Measurements from ENCODE around the gene DLX2. TPM values are rescaled to one million over a fixed set of nuclear protein-coding genes. Genes with fewer than 3 reads are reported as not detected.
"Not testable (repeated sequence)": the region's sequence is repeated elsewhere in the genome, so short reads cannot be mapped to it uniquely, and the experiment has no call there.

DLX2 gene
- 0.47 and 0.67 TPM in 2 replicates for total RNA-seq
- polyA plus RNA-seq (2012): 0.54 TPM

DNA sequence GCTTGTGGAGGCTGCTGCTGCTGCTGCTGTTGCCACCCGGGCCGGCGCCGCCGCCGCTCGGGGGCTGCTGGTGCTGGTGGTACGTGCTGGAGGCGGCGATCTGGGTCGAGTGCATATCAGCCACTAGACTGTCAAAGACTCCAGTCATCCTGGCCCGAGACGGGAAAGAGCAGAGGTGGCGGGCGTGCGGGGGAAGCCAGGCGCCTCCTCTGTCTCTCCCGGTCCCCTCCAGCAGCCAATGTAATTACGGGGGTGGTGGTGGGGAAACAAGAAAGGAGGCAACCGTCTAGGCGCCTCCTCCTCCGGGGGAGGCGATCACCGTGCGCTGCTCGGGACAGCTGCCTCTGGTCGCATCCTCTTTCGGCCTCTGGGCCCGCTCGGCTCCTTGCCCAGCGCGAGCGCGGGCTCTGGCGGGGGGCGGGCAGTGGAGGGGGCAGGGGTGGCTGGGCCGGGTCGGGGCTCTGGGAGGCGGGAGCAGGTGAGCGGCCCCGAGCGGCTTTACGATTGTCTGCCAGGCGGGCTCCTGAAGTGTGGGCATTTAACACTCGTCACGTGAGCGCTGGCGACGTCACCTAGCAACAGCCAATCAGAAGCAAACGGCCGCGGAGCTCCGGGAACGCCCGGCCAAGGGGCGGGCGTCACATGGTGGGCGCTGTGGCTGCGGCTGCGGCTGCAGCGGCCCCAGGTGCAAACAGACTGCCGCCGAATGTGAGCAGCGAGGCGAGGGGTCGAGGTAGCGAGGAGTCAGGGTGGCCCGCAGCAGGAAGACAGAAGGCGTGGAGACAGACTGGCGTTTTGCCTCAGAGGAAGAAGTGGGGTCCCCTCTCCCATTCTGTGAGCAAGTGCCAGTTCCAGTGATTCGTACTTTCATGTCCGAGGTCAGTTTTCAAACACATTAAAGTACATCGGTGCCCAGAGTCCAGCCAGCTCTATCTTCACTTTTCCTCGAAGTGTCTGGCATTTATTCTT, at the start of gene DLX2:
DLX2 (minus strand) TSS at position 510 of the 969 bp plus-strand sequence; CDS start at position 148, 362 bp downstream.
- DNase-seq (ENCODE audit: low read depth): peak; percentile 95

DNA sequence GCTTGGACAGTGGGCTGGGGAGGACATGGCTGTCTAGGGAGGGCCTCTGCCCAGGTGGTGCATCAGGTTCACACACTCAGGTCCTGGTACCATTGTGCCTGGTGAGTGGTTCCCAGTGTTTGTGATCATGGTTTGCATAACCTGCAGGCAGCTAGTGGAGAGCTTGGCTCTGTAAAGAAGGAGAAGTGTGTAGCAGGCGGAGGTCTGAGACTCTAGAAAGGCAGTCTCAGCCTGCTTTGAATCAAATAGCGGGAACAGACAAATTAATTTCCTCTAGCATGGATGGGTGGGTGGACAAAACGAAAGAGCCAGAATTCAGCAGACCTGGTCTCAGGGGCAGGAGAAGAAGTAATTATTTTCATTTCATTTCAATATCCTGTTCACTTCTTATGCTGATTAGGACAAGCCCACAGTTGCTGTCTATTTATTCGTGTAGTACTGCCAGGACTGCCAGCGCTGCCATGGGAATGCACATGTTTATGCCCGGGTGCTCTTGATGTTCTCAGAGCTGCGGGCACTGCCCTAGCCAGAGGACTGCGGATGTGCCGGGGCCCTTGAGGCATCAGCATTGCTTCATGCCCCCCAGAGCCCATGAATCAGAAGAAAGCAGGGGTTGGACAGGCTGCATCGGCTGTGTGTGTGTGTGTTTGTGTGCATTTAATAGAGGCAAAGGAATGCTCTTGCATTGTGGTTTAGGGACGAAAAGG, 45.4 kb upstream of the DLX2 start:
- DNase-seq (ENCODE audit: low read depth): no peak

DNA sequence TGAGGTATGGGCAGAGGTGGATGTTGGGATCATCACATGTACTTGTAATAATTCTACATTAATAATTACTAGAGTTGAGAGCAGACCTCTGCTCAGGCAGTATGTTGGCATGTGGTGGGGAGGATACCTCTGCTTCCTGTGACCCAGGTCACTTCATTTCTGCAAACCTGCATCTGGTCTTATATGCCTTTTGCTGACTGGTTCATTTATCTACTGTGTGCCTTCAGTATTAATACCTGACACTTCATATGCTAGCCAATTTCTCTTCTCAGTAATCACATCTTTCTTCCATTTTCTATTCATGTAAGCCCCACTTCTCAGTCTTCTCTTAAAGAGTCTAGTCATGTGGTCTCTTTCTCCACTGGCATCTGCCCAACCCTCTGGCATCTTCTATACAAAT, 41.1 kb upstream of the DLX2 start:
- DNase-seq (ENCODE audit: low read depth): no peak

GRCh38 chr2:172138727-172139126, 36.0 kb upstream of the DLX2 start:
- DNase-seq (ENCODE audit: low read depth): not testable (repeated sequence)

- no peak for DNase-seq (ENCODE audit: low read depth)
These were observed 35.2 kb upstream of the DLX2 start for GRCh38 chr2:172137943-172138342.

- DNase-seq (ENCODE audit: low read depth): no peak
These were observed 34.4 kb upstream of the DLX2 start for GRCh38 chr2:172137109-172137508.

- peak; percentile 28 for DNase-seq (ENCODE audit: low read depth)
These were observed 32.7 kb upstream of the DLX2 start for GRCh38 chr2:172135446-172135845.

GRCh38 chr2:172134270-172134669, 31.6 kb upstream of the DLX2 start:
- DNase-seq (ENCODE audit: low read depth): no peak

DNA sequence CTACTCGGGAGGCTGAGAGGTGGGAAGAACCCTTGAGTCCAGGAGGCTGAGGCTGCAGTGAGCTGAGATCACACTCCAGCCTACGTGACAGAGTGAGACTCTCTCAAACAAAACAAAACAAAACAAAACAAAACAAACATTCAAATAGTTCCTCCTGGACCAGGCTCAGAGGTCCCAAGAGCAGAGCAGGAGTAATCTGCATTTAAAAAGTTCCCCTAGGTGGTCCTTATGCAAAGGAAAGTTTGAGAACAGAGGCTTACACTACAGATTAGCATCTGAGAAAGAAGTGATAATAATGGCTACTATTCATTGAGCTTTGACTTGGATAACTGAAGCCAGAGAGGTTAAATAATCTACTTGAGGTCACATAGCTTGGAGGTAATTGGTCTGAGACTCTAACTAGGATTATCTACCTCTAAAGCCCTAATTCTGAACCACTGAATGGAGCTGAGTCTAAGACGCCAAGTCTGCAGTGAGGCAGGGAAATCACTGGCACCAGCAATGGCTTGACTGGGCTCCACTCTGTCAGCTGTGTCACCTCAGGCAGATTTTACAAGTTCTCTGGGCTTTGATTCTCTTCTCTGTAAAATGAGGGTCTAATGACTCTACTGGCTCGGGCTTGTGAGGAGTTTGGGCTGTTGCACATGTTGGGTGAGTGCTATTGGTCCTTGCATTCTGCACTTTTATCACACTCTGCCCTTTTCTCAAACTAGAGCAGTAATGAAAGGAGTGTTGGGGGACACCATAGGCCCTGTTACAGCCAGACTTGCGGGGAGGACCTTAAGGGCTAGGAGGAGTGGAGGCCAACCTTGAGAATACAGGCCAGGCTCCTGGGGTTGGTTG, 29.2 kb upstream of the DLX2 start:
- no peak for DNase-seq (ENCODE audit: low read depth)

DNA sequence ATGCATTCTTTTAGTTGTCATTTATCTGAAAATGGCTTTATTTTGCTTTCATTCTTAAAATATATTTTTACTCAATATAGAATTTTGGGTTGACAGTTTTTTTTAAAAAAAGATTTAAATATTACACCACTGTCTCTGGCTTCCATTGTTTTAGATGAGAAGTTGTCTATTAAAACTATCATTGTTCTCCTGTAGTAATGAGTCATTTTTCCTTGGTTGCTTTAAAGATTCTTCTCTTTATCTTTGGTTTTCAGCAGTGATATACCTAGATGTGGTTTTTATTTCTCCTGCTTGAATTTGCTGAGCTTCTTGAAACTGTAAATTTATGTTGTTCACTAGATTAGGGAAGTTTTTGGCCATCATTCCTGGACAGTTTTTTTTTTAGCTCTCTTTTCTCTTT, 26.7 kb upstream of the DLX2 start:
- no peak for DNase-seq (ENCODE audit: low read depth)

DNA sequence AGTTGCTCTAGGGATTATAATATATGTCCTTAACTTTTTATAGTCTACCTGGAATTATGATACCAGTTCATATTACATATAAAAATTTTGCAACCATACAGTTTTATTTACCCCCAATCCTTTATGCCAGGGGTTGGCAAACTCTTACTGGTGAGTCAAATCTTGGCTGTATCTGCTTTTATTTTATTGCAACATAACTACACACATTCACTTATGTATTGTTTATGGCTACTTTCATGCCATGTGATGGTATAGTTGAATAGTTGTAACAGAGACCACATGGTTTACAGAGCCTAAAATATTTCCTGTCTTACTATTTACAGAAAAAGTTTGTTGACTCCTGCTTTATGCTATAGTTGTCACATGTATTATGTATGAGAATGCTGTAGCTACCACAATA, 25.8 kb upstream of the DLX2 start:
- DNase-seq (ENCODE audit: low read depth): no peak

GRCh38 chr2:172120118-172120517, 17.4 kb upstream of the DLX2 start:
- DNase-seq (ENCODE audit: low read depth): no peak

- no peak for DNase-seq (ENCODE audit: low read depth)
These were observed 16.4 kb upstream of the DLX2 start for GRCh38 chr2:172119089-172119488.

DNA sequence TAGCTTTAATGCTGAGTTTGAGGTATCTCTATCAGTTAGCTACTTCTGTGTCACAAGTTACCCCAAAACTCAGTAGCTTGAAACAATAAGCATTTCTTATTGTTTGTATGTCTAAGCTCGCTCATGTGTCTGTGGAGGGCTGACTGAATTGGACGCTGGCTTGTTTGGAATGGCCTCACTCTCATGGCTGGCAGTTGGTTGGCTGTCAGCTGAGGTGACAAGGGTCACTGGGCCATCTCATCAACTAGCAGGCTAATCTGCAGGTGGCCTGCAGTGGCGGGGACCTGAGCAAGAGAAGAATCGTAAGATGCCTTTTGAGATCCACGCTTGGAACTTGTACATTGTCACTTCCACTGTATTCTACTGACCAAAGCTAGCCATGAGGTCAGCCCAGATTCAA, 13.4 kb upstream of the DLX2 start:
- no peak for DNase-seq (ENCODE audit: low read depth)

GRCh38 chr2:172114579-172114978, 11.9 kb upstream of the DLX2 start:
- no peak for DNase-seq (ENCODE audit: low read depth)

- not testable (repeated sequence) for DNase-seq (ENCODE audit: low read depth)
These were observed 11.5 kb upstream of the DLX2 start for GRCh38 chr2:172114176-172114575.

- peak; percentile 36 for DNase-seq (ENCODE audit: low read depth)
These were observed 10.9 kb upstream of the DLX2 start for GRCh38 chr2:172113617-172114016.

- DNase-seq (ENCODE audit: low read depth): no peak
These were observed 7.5 kb upstream of the DLX2 start for GRCh38 chr2:172109988-172110811.

DNA sequence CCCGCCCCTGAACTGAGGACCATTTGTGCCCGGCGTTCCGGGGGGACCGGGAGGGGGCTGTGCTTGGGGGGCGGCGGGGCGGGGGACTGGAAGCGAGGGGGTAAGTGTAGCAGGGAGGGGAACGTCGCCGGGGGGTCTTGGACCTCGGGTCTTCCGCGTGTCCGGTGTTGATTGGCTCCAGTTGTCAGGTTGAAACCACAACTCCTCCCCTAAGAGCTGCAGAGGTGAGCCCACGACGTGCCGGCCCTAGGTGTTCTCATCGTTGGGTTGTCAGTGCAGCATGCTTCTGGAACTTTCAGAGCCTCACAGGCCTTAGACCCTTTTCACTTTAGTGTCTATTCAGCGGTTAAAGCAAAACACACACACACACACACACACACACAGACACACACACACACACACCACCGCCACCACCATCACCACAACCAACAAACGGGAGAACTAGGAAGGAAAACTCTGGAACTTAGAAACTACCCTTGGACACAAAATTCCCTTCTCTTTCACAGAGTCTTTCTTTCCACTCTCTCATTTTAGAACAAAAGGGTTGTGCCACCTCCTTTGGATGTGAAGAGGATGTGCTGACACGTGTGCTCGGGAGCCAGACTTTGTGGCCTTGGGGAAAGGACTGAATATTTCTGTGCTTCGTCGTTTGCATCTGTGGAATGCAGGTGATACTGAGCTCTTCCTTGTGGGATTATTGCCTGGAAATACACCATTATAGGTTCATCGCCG, 6.7 kb upstream of the DLX2 start:
- no peak for DNase-seq (ENCODE audit: low read depth)

DNA sequence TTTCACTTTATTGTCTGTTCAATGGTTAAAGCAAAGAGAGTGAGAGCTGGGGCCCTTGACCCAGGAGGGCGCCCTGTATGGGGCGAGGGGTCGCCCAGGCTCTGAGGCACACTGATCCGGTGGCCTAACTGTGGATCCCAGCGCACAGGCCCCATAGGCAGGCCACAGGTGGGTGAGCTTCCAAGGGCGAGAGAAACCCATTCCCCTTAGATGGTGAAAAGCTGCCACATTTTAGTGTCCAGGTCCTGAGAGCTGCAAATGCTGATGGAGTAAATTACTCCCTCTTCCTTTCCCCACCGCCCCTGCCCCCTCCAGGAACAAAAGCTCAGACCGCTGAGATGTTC, 5.9 kb upstream of the DLX2 start:
- DNase-seq (ENCODE audit: low read depth): no peak
